Measurements from ENCODE around the gene TBRG4.

Gene TBRG4

GRCh38 chr7:45075871-45076796, 35.4 kb downstream of the TBRG4 start:
- H3K27ac ChIP-seq (ENCODE audit: low read length): no peak overlapping the region
- no peak overlapping the region for H3K4me3 ChIP-seq (ENCODE audit: low read depth in 1 of 2, low read length in 2 of 2)
- peaks cover 61% of the 10 kb centered on the region for H3K36me3 ChIP-seq (ENCODE audit: insufficient read depth, low read length)
- TF ChIP-seq EZH2 (IDR thresholded peaks at IDR 0.05; ENCODE audit: borderline replicate concordance, low read depth, low read length, severe bottlenecking): no peak
- no peak for TF ChIP-seq CTCF (IDR thresholded peaks at IDR 0.05; ENCODE audit: borderline replicate concordance, extremely low read depth, low read length, poor library complexity, severe bottlenecking)
- DNase-seq: no peak
- no peaks in the 10 kb centered on the region for H3K9me3 ChIP-seq (ENCODE audit: insufficient read depth, low read length, severe bottlenecking)
- H3K4me1 ChIP-seq (ENCODE audit: insufficient read depth, low read length): no peaks in the 10 kb centered on the region
- ATAC-seq (ENCODE audit: insufficient read depth, low read depth): no peak
- peaks cover 63% of the 10 kb centered on the region for H4K20me1 ChIP-seq (ENCODE audit: insufficient read depth, low read length)
- no peak overlapping the region for H2AFZ ChIP-seq (ENCODE audit: low read depth, low read length)
- peaks cover 2% of the 10 kb centered on the region for H3K79me2 ChIP-seq (ENCODE audit: insufficient read depth, low read length)
- H3K27me3 ChIP-seq (ENCODE audit: insufficient read depth, low read length, poor library complexity): no peaks in the 10 kb centered on the region
- H3K4me2 ChIP-seq (ENCODE audit: insufficient read depth, low read length): no peak overlapping the region
- no peak overlapping the region for H3K9ac ChIP-seq (ENCODE audit: low read depth, low read length)

- DNase-seq: no peak
- TF ChIP-seq EZH2 (IDR thresholded peaks at IDR 0.05; ENCODE audit: borderline replicate concordance, low read depth, low read length, severe bottlenecking) (no peak), CTCF (IDR thresholded peaks at IDR 0.05; ENCODE audit: borderline replicate concordance, extremely low read depth, low read length, poor library complexity, severe bottlenecking) (peak; percentile 4)
- no peaks in the 10 kb centered on the region for H3K4me1 ChIP-seq (ENCODE audit: insufficient read depth, low read length)
- no peak overlapping the region for H3K4me3 ChIP-seq (ENCODE audit: low read depth in 1 of 2, low read length in 2 of 2)
- H3K27ac ChIP-seq (ENCODE audit: low read length): no peak overlapping the region
- H3K4me2 ChIP-seq (ENCODE audit: insufficient read depth, low read length): no peak overlapping the region
- H3K9me3 ChIP-seq (ENCODE audit: insufficient read depth, low read length, severe bottlenecking): no peaks in the 10 kb centered on the region
- peaks cover 62% of the 10 kb centered on the region for H4K20me1 ChIP-seq (ENCODE audit: insufficient read depth, low read length)
- H2AFZ ChIP-seq (ENCODE audit: low read depth, low read length): no peak overlapping the region
- H3K79me2 ChIP-seq (ENCODE audit: insufficient read depth, low read length): peaks cover 2% of the 10 kb centered on the region
- no peak for ATAC-seq (ENCODE audit: insufficient read depth, low read depth)
- H3K27me3 ChIP-seq (ENCODE audit: insufficient read depth, low read length, poor library complexity): no peaks in the 10 kb centered on the region
- peaks cover 69% of the 10 kb centered on the region for H3K36me3 ChIP-seq (ENCODE audit: insufficient read depth, low read length)
- H3K9ac ChIP-seq (ENCODE audit: low read depth, low read length): no peak overlapping the region
Observed at GRCh38 chr7:45075355-45075644, 36.2 kb downstream of the TBRG4 start.

GRCh38 chr7:45074528-45075354, 36.8 kb downstream of the TBRG4 start:
- H3K4me3 ChIP-seq (ENCODE audit: low read depth in 1 of 2, low read length in 2 of 2): no peak overlapping the region
- no peak for ATAC-seq (ENCODE audit: insufficient read depth, low read depth)
- no peak overlapping the region for H3K27ac ChIP-seq (ENCODE audit: low read length)
- no peak for DNase-seq
- peaks cover 67% of the 10 kb centered on the region for H4K20me1 ChIP-seq (ENCODE audit: insufficient read depth, low read length)
- peaks cover 75% of the 10 kb centered on the region for H3K36me3 ChIP-seq (ENCODE audit: insufficient read depth, low read length)
- TF ChIP-seq CTCF (IDR thresholded peaks at IDR 0.05; ENCODE audit: borderline replicate concordance, extremely low read depth, low read length, poor library complexity, severe bottlenecking): no peak
- no peak for TF ChIP-seq EZH2 (IDR thresholded peaks at IDR 0.05; ENCODE audit: borderline replicate concordance, low read depth, low read length, severe bottlenecking)
- H3K27me3 ChIP-seq (ENCODE audit: insufficient read depth, low read length, poor library complexity): no peaks in the 10 kb centered on the region
- no peaks in the 10 kb centered on the region for H3K4me1 ChIP-seq (ENCODE audit: insufficient read depth, low read length)
- H3K9ac ChIP-seq (ENCODE audit: low read depth, low read length): no peak overlapping the region
- no peak overlapping the region for H2AFZ ChIP-seq (ENCODE audit: low read depth, low read length)
- no peak overlapping the region for H3K4me2 ChIP-seq (ENCODE audit: insufficient read depth, low read length)
- peaks cover 7% of the 10 kb centered on the region for H3K79me2 ChIP-seq (ENCODE audit: insufficient read depth, low read length)
- H3K9me3 ChIP-seq (ENCODE audit: insufficient read depth, low read length, severe bottlenecking): no peaks in the 10 kb centered on the region
